HUES6 (cell line): ENCODE measurements around the gene RAB8B.

Experiments used
- H3K27ac ChIP-seq: 2 replicates; pipeline ENCODE4 v1.7.0; 2013; ENCODE audit warnings: low read depth, mild to moderate bottlenecking, low read length, inconsistent platforms
- H3K27me3 ChIP-seq: 2 replicates; pipeline ENCODE4 v1.6.1; 2013; ENCODE audit warnings: low read length; ENCODE audit not compliant: control insufficient read depth, insufficient read depth
- H3K36me3 ChIP-seq: 2 replicates; pipeline ENCODE4 v1.6.1; 2013; ENCODE audit warnings: low read length; ENCODE audit not compliant: control insufficient read depth, insufficient read depth
- H3K4me1 ChIP-seq: 2 replicates; pipeline ENCODE4 v1.6.1; 2013; ENCODE audit warnings: low read length; ENCODE audit not compliant: control insufficient read depth, insufficient read depth
- H3K4me3 ChIP-seq: 2 replicates; pipeline ENCODE4 v1.5.1; 2013; ENCODE audit warnings: low read depth, low read length
- H3K9ac ChIP-seq: one replicate; pipeline ENCODE4 v1.6.1; 2013; ENCODE audit warnings: mild to moderate bottlenecking, low read length
- H3K9me3 ChIP-seq: 2 replicates; pipeline ENCODE4 v1.6.1; 2013; ENCODE audit warnings: low read depth, low read length; ENCODE audit not compliant: control insufficient read depth, insufficient read depth

Gene RAB8B

GRCh38 chr15:63314409-63314808, 125.0 kb downstream of the RAB8B start:
- H3K36me3 ChIP-seq, result no peaks in the 10 kb centered on the region

More at GRCh38 chr15:63314409-63314808, 125.0 kb downstream of the RAB8B start:
- H3K27me3 ChIP-seq, result no peaks in the 10 kb centered on the region
- H3K9ac ChIP-seq, result no peak overlapping the region
- peaks cover 40% of the 10 kb centered on the region for H3K4me1 ChIP-seq
- H3K4me3 ChIP-seq, result no peak overlapping the region
- no peaks in the 10 kb centered on the region for H3K9me3 ChIP-seq
- H3K27ac ChIP-seq, result no peak overlapping the region
